ENCODE measurements around the gene EGFL6.
"Not testable (repeated sequence)": the region's sequence is repeated elsewhere in the genome, so short reads cannot be mapped to it uniquely, and the experiment has no call there.

EGFL6 gene

DNA sequence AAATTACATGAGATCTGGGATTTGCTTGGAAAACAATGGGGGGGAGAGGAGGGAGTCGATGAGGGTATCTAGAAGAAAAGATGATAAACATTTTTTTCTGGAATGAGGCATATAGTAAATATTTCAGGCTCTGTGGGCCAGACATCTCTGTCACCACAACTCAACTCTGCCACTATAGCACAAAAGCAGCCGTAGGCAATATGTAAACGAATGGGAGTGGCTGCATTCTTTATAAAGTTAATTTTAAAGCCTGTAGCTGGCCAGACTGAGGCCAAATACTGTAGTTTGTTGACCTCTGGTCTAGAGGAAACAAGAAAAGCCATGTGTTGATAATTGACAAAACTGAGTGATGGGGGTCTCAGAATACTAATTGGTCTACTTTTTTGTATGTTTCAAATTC is 69.4 kb downstream of the EGFL6 start (continued):
- TF ChIP-seq, protein P1, sequence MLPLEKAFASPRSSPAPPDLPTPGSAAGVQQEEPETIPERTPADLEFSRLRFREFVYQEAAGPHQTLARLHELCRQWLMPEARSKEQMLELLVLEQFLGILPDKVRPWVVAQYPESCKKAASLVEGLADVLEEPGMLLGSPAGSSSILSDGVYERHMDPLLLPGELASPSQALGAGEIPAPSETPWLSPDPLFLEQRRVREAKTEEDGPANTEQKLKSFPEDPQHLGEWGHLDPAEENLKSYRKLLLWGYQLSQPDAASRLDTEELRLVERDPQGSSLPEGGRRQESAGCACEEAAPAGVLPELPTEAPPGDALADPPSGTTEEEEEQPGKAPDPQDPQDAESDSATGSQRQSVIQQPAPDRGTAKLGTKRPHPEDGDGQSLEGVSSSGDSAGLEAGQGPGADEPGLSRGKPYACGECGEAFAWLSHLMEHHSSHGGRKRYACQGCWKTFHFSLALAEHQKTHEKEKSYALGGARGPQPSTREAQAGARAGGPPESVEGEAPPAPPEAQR (tag by site-specific recombination; IDR thresholded peaks at IDR 0.05), result no peak
- TF ChIP-seq, protein P2, sequence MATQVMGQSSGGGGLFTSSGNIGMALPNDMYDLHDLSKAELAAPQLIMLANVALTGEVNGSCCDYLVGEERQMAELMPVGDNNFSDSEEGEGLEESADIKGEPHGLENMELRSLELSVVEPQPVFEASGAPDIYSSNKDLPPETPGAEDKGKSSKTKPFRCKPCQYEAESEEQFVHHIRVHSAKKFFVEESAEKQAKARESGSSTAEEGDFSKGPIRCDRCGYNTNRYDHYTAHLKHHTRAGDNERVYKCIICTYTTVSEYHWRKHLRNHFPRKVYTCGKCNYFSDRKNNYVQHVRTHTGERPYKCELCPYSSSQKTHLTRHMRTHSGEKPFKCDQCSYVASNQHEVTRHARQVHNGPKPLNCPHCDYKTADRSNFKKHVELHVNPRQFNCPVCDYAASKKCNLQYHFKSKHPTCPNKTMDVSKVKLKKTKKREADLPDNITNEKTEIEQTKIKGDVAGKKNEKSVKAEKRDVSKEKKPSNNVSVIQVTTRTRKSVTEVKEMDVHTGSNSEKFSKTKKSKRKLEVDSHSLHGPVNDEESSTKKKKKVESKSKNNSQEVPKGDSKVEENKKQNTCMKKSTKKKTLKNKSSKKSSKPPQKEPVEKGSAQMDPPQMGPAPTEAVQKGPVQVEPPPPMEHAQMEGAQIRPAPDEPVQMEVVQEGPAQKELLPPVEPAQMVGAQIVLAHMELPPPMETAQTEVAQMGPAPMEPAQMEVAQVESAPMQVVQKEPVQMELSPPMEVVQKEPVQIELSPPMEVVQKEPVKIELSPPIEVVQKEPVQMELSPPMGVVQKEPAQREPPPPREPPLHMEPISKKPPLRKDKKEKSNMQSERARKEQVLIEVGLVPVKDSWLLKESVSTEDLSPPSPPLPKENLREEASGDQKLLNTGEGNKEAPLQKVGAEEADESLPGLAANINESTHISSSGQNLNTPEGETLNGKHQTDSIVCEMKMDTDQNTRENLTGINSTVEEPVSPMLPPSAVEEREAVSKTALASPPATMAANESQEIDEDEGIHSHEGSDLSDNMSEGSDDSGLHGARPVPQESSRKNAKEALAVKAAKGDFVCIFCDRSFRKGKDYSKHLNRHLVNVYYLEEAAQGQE (tag by site-specific recombination; IDR thresholded peaks at IDR 0.05), result no peak
- TF ChIP-seq ZNF175 (tag by site-specific recombination; IDR thresholded peaks at IDR 0.05) (no peak), ZNF843 (tag by site-specific recombination; IDR thresholded peaks at IDR 0.05) (no peak), ZNF626 (tag by site-specific recombination; IDR thresholded peaks at IDR 0.05) (no peak), ZNF174 (tag by site-specific recombination; IDR thresholded peaks at IDR 0.05) (no peak)
- TF ChIP-seq, protein P3, sequence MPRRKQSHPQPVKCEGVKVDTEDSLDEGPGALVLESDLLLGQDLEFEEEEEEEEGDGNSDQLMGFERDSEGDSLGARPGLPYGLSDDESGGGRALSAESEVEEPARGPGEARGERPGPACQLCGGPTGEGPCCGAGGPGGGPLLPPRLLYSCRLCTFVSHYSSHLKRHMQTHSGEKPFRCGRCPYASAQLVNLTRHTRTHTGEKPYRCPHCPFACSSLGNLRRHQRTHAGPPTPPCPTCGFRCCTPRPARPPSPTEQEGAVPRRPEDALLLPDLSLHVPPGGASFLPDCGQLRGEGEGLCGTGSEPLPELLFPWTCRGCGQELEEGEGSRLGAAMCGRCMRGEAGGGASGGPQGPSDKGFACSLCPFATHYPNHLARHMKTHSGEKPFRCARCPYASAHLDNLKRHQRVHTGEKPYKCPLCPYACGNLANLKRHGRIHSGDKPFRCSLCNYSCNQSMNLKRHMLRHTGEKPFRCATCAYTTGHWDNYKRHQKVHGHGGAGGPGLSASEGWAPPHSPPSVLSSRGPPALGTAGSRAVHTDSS (tag by site-specific recombination; IDR thresholded peaks at IDR 0.05), result no peak

DNA sequence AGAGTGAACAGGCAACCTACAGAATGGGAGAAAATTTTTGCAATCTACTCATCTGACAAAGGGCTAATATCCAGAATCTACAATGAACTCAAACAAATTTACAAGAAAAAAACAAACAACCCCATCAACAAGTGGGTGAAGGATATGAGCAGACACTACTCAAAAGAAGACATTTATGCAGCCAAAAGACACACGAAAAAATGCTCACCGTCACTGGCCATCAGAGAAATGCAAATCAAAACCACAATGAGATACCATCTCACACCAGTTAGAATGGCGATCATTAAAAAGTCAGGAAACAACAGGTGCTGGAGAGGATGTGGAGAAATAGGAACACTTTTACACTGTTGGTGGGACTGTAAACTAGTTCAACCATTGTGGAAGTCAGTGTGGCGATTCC is 72.3 kb downstream of the EGFL6 start:
- TF ChIP-seq SCRT1 (tag by site-specific recombination; IDR thresholded peaks at IDR 0.05; ENCODE audit: borderline replicate concordance) (peak; percentile 80), SCRT2 (tag by site-specific recombination; IDR thresholded peaks at IDR 0.05) (peak; percentile 74)
- H3K4me3 ChIP-seq (ENCODE audit: low read depth, low read length); H3K9me3 ChIP-seq (ENCODE audit: control insufficient read depth, insufficient read depth, low read depth, low read length); H3K36me3 ChIP-seq (ENCODE audit: control insufficient read depth in 2 of 2, insufficient read depth in 1 of 2, low read length in 2 of 2); H3K4me1 ChIP-seq (ENCODE audit: control insufficient read depth, insufficient read depth, low read length); POLR2A ChIA-PET; H3K27ac ChIP-seq (ENCODE audit: extremely low read depth, low read depth, low read length): not testable (repeated sequence)
- CTCF ChIA-PET, result interaction anchor here (0.9 kb wide), 1 partner anchor 135 kb away, joined by 3 read pairs; no protein-coding TSS in a partner anchor

DNA sequence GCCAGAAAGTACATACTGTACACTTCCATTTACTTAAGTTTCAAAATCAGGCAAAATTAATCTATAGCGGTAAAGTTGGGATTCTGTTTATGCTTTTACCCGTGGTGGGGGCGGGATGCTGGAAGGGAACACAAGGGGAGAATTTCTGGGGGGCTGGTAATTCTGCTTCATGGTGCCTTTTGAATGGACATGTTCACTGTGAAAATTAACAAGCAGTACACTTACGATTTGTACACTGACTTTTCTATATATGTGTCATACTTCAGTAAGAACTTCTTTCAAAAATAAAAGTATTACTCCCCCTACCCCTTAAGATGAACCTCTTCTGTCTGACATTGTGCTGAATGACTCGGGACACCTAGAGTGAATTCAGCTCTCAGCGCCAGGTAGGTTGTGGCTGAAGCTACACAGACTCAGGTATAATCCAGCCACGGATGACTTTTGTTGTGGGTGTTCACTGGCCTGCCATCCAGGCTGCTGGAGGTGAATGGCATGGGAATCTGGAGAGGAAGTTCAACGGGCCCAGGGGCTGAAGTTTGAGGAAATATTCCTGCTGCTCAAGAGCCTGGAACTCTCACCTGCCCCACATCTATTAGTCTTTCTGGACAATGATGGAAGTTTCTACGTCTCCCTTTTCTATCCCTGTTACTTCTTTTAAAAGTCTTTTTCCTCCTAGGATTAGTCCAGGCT is 76.2 kb downstream of the EGFL6 start:
- ChIA-PET POLR2A (interaction anchor here (0.9 to 1.1 kb wide), 3 partner anchors 23 to 89 kb away, joined by 3 read pairs; partner anchors contain the start of genes OFD1 and TRAPPC2), CTCF (interaction anchor here (0.6 to 5.0 kb wide), 49 partner anchors 8 to 944 kb away, joined by 3 to 86 read pairs (median 4); partner anchors contain the start of gene OFD1)
- peaks cover 5% of the 10 kb centered on the region; the same call in 1 of the 2 replicates for H3K4me1 ChIP-seq (ENCODE audit: control insufficient read depth, insufficient read depth, low read length)
- TF ChIP-seq SP7 (tag by site-specific recombination; IDR thresholded peaks at IDR 0.05) (no peak), IKZF3 (tag by site-specific recombination; IDR thresholded peaks at IDR 0.05) (peak; percentile 45; the same call in 1 of the 2 replicates), ZNF23 (tag by site-specific recombination; IDR thresholded peaks at IDR 0.05; ENCODE audit: borderline replicate concordance) (no peak), ZNF561 (tag by site-specific recombination; IDR thresholded peaks at IDR 0.05; ENCODE audit: borderline replicate concordance) (no peak)
- TF ChIP-seq, protein P4, sequence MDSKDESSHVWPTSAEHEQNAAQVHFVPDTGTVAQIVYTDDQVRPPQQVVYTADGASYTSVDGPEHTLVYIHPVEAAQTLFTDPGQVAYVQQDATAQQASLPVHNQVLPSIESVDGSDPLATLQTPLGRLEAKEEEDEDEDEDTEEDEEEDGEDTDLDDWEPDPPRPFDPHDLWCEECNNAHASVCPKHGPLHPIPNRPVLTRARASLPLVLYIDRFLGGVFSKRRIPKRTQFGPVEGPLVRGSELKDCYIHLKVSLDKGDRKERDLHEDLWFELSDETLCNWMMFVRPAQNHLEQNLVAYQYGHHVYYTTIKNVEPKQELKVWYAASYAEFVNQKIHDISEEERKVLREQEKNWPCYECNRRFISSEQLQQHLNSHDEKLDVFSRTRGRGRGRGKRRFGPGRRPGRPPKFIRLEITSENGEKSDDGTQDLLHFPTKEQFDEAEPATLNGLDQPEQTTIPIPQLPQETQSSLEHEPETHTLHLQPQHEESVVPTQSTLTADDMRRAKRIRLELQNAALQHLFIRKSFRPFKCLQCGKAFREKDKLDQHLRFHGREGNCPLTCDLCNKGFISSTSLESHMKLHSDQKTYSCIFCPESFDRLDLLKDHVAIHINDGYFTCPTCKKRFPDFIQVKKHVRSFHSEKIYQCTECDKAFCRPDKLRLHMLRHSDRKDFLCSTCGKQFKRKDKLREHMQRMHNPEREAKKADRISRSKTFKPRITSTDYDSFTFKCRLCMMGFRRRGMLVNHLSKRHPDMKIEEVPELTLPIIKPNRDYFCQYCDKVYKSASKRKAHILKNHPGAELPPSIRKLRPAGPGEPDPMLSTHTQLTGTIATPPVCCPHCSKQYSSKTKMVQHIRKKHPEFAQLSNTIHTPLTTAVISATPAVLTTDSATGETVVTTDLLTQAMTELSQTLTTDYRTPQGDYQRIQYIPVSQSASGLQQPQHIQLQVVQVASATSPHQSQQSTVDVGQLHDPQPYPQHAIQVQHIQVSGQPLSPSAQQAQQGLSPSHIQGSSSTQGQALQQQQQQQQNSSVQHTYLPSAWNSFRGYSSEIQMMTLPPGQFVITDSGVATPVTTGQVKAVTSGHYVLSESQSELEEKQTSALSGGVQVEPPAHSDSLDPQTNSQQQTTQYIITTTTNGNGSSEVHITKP (tag by site-specific recombination; IDR thresholded peaks at IDR 0.05), result peak; percentile 55
- H3K36me3 ChIP-seq (ENCODE audit: control insufficient read depth in 2 of 2, insufficient read depth in 1 of 2, low read length in 2 of 2), result no peaks in the 10 kb centered on the region
- H3K4me3 ChIP-seq (ENCODE audit: low read depth, low read length), result no peak overlapping the region
- H3K27ac ChIP-seq (ENCODE audit: extremely low read depth, low read depth, low read length), result no peak overlapping the region
- H3K9me3 ChIP-seq (ENCODE audit: control insufficient read depth, insufficient read depth, low read depth, low read length), result no peaks in the 10 kb centered on the region
